IPS-NIHi7 (cell line): ENCODE results near the gene GPC4.
"Not testable (repeated sequence)": the region's sequence is repeated elsewhere in the genome, so short reads cannot be mapped to it uniquely, and the experiment has no call there.

Source experiments
- DNase-seq: peaks from one replicate; pipeline ENCODE4 v3.0.0; 2012; ENCODE audit warnings: mixed read lengths; ENCODE audit errors: extremely low spot score

The GPC4 gene

GRCh38 chrX:133366735-133367134, 48.6 kb downstream of the GPC4 start:
- DNase-seq = no peak

GRCh38 chrX:133365871-133366611, 49.2 kb downstream of the GPC4 start:
- DNase-seq = no peak

DNA sequence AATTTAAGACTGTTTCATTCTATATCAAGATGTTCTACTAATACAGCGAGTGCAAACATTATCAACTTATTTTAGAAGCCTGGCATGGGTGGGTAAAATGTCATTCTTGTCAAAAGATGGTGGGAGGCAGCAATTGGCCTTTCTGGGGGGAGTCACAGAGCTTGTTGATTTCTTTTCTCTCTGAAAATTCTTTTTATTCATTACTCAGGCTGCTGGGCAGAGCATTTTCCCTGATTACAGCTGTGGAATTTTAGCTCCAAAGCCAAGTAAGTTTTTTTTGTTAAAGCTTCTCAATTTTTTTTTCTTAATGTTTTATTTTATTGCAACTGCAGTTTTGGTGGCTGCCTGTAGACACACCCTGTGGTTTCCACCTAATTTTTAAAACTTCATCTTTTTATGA, 50.4 kb downstream of the GPC4 start:
- no peak for DNase-seq

DNA sequence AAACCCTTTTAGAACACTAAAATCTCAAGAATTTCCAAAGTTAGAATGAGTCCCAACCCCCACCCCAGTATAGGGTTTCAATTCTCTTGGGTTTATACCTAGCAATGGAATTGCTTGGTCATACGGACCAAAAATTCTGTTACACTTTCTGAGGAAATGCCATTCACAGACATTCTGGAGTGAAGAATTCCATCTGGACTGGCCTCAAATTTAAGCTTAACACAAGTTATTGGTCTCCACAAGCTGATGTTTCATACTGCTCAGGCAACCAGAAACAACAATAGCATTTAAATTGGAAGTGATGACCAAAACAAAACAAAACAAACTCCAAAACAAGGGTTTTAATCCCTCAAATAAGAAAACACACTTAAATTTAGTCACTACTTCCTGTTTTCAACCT, 51.1 kb downstream of the GPC4 start:
- DNase-seq = no peak

- no peak for DNase-seq
Measured at GRCh38 chrX:133362538-133362937, 52.8 kb downstream of the GPC4 start.

DNA sequence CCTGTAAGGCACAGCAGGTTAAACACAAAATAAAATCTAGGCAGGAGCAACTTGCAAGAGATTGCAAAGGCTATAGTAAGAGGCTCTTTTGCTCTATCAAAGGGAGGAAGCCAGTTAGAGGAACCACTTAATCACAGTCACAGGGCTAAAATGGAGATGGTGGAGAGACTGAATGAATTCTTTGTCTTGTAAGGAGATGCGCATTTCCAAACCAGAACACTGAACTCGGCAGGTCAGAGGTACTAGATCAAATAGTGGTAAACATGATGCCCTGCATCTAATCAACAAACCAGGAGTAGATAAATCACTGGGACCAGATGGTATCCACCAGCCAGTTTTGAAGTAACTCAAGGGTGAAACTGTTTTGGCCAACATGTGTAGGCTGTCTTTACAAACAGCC, 55.8 kb downstream of the GPC4 start:
- DNase-seq = peak; percentile 21

DNA sequence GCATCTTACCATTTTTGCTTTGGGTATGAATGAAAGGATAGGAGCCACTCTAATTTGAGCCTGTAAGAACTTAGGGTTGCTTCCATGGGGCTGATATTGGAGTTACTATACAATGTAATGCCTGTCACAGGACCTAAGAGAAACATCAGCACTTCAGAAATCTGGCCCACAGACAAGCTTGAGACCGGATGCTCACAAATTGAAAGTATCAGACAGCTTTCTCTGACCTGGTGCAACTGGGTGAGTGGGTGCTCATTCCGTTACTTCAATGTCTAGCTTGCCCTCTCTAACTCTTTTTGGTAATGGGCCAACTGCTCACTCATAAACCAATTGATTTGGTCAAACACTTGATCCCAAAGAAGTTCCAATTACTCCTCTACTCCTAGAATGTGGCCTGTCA, 62.1 kb downstream of the GPC4 start:
- DNase-seq = no peak

DNA sequence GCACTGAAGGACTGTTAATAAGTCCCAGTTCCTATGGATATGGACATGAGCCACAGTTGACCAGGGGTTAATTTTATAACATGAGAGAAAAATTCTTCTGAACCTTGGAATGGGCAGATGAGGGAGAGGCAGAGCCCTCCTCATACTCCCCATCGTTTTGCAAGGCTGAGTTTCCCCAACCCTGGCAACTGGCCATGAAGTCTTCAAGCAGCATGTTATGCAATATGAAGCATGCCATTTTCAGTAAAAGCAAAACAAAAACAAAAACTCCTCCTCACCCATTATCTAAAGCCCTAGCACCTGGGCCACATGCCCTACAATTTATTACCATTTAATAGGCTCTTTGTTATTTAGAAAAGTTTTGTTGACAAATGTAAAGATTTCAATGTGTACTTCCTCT, 64.5 kb downstream of the GPC4 start:
- no peak for DNase-seq

GRCh38 chrX:133346026-133346425, 69.3 kb downstream of the GPC4 start:
- no peak for DNase-seq

GRCh38 chrX:133339566-133339965, 75.7 kb downstream of the GPC4 start:
- no peak for DNase-seq

DNA sequence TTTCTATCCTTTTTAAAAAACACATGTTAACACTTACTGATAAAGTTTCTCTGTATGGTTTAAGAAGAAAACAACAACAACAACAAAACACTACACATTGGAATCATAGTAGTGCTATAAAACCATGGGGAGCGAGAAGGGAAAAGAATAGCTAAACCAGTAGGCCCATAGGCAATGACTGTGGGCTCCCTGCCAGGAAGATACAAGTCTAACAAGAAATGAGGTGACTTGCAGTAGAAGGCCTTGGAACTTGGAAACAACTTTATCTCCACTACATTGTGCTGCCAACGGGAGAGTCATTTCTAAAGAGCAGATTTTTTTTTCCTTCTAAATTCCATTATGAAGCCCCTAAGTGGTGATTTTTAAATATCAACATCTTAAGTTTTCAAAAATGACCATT, 78.0 kb downstream of the GPC4 start:
- DNase-seq = no peak

DNA sequence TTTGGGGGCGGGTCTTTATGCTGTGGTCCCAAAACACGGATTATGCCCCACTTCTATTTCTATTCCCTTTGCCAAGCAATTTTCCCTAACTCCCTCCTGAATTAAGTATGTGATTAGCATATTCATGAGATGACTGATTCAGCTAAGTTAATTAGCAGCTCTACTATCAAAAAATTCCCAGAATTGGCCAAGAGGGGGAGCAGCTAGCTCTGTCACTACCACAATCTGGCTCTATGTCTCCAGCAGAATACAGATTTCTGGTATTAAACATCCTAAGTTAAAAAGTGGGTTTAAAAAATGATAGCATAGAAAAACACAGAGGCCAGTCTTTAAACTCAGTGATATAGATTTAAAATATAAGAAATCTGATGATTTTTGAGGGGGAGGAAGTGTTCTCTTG, 80.3 kb downstream of the GPC4 start:
- peak; percentile 48 for DNase-seq

DNA sequence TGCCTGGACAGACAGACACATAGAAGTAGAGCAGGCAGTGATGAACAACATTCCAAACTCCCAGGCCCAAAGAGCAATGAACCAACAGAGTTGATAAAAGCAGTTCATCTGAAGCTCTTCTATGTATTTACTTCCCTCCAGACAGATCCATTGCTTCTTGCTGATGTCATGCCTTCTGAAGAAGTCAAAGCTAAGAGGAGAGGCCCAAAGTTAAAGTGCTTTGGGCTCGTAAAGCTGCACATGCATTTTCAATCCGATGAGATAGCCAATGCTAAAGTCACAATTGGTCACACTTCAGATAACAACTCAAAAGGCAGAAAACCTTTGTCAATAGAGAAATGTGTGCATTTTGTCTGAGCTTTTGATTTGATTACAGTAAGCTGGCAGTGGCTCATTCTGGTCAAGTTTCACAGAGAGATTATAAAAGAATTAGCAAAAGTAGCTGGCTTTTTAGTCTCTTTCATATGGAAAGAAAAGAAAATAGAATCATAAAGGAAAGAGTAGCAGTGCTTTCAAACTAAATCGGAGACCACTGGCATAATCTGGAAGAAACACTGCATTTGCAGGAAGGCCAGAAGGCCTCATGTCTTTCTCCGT, 82.0 kb downstream of the GPC4 start:
- DNase-seq = no peak

DNA sequence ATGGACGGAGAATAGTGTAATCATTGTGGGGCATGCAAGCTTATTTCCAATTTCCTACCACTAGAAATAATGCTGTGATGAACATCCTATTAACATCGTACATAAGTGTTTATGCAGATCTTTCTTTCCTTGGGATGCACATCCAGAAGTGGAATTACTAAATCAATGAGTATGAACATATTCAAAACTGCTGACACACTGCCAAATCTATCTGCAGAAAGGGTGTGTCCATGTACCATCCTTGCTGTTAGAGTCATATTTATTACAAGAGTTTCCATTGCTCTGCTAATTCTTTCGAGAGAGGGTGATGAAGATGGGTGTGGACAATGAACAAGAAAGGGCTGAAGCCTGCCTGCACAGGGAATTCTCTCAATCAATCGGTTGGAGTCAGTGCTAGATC, 82.6 kb downstream of the GPC4 start:
- DNase-seq = no peak

GRCh38 chrX:133330956-133331355, 84.3 kb downstream of the GPC4 start:
- no peak for DNase-seq

- DNase-seq = no peak
Measured at GRCh38 chrX:133325422-133325821, 89.9 kb downstream of the GPC4 start.

DNA sequence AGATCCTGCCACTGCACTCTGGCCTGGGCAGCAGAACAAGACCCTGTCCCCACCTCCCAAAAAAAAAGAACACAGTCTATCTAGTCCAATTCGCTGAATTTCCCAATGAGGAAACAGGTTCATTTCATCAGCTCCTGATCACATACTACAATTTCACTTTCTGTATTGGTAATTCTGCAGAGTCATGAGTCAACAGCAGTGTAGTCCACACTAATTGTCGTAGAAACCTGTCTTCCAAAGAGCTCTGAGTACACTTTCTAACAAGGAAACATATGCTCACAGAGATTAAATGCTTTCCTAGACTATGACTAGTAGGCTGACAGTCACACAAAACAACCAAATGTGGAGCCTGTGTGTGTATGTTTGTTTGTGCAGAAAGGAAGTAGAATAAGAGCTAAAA, 91.9 kb downstream of the GPC4 start:
- DNase-seq = no peak

- not testable (repeated sequence) for DNase-seq
Measured at GRCh38 chrX:133322269-133322668, 93.0 kb downstream of the GPC4 start.

GRCh38 chrX:133321451-133321850, 93.8 kb downstream of the GPC4 start:
- no peak for DNase-seq

GRCh38 chrX:133314281-133314680, 101.0 kb downstream of the GPC4 start:
- DNase-seq = no peak

DNA sequence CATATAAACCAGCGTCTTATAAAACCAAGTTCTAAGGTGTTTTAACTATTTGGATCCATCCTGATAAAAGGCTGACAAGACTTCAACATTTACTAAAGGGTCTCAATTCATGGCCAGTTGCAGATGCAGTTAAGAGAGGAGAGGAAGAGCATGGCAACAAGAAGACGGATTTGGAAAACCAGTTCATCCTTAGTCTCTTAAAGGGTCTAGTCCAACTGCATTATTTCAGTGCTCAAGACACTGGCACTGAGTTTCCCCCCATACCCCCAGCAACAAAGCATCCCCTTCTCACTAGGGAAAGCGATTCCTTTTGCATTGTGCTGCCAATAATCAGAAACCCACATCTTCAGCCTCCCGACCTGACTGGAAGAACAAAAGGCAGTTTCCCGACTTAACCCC, 106.8 kb downstream of the GPC4 start:
- no peak for DNase-seq

DNA sequence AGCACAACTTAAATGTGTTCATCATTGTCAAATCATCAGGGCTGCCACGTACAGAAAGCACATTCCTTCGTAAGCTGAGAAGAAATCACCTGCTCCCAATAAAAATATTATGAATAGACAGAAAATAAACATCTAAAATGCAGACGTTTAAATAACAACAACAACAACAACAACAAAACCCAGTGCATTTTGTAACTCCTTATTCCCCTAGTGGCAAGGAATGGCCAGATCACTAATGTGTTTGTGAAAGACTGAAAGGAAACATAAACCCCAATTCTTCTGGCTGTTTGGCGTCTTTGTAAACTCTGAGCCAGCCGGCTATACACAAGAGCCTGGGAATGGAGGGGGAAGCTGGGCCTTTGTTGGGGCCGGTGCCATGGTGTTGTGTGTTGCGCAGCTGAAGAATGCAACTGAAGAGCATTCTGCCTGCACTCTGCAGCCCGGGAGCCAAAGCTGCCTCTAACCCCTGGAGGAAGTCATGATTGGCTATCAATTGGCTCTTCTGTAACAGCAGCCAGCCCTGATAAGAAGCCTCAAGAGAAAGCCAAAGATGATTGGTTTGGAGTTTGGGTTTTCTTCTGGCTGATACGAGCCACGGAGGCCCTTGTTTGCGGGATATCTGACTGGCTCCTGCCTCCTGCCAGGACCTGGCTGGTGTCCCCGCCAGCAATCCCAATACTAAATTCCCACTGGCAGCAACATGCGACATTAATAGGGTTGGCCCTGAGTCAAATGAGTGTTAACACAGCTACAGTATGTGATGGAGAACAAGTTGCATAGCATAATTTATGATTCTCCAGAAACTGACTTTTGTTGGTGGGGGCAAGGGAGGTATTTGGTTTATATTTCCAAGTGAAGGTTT, 107.4 kb downstream of the GPC4 start:
- peak; percentile 71 for DNase-seq

- DNase-seq = peak; percentile 48
Measured at GRCh38 chrX:133307094-133307493, 108.2 kb downstream of the GPC4 start.
